GM18519 (cell line): ENCODE measurements around the gene ATP5PF.
"Not testable (repeated sequence)": the region's sequence is repeated elsewhere in the genome, so short reads cannot be mapped to it uniquely, and the experiment has no call there.

Experiments used
- ATAC-seq: cut with Tn5 transposase; IDR thresholded peaks from one replicate; pipeline ENCODE4 v1.9.1; 2021; ENCODE audit warnings: mild to moderate bottlenecking, moderate library complexity; ENCODE audit not compliant: unreplicated experiment, low FRiP score

Gene ATP5PF, protein sequence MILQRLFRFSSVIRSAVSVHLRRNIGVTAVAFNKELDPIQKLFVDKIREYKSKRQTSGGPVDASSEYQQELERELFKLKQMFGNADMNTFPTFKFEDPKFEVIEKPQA

DNA sequence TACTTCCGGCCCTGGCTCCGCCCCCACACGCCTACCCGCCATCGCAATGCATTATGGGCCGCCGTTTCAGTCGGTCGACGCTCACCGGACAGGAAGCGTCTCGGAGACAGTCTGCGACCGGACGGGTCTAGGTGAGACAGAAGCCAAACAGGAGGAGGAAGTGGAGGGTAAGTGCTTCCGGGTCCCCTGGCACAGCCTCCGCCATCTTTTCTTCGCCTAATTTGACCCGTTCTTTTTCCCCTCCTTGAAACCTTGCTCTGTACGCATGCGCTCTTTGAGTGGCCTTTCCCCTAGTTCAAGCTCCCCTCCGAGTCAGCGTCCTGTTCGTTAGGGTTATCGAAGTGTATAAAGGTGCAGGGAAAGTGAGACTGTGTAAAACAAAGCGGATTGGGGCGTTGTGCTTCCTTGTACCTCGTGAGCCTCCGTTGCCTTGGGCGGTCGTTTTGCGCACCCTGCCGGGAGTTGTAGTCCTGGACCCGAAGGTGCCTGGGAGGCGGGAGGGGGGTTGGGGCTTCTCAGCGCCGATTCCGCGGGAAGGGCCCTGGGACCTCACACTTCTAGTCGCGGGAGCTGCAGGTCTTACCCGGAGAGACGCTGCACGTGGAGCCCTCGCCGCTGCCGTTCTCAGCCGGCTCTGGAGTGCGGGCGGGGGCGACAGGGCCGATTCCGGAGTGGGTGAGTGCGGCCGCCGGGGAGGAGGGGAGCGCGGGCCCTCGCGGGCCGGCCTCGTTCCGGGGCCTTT lies at the start of gene ATP5PF, which contains the start of gene GABPA:
ATP5PF (minus strand) TSS at position 1 of the 742 bp plus-strand sequence. CDS start 5,110 bp downstream, outside the sequence.
GABPA (plus strand) TSS at position 69 of the 742 bp plus-strand sequence. CDS start 6,627 bp downstream, outside the sequence.
- peak; percentile 84 for ATAC-seq

DNA sequence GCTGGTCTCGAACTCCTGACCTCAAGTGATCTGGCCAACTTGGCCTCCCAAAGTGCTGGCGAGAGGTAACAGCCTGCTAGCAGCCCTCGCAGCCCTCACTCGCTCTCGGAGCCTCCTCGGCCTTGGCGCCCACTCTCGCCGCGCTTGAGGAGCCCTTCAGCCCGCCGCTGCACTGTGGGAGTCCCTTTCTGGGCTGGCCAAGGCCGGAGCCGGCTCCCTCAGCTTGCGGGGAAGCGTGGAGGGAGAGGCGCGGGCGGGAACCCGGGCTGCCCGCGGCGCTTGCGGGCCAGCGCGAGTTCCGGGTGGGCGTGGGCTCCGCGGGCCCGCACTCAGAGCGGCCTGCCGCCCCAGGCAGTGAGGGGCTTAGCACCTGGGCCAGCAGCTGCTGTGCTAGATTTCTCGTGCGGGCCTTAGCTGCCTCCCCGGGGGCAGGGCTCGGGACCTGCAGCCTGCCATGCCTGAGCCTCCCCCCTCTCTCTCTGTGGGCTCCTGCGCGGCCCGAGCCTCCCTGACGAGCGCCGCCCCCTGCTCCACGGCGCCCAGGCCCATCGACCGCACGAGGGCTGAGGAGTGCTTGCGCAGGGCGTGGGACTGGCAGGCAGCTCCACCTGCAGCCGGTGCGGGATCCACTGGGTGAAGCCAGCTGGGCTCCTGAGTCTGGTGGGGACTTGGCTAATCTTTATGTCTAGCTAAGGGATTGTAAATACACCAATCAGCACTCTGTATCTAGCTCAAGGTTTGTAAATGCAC lies 43.6 kb upstream of the ATP5PF start:
- not testable (repeated sequence) for ATAC-seq

DNA sequence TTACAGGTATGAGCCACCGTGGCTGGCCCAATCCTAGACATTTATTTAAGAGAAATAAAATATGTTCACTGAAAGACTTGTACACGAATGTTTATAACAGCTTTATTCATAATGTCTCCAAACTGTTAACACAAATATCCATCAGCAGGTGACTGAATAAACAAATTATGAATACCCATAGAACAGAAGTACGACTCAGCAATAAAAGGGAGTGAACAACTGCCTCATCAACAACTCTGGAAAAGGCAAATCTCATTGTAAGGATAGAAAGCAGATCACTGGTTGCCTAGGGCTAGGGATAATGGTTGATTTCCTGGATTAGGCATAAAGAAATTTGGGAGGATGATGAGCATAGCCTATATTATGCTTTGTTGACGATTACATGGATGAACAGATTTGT lies 41.7 kb upstream of the ATP5PF start:
- ATAC-seq = no peak

DNA sequence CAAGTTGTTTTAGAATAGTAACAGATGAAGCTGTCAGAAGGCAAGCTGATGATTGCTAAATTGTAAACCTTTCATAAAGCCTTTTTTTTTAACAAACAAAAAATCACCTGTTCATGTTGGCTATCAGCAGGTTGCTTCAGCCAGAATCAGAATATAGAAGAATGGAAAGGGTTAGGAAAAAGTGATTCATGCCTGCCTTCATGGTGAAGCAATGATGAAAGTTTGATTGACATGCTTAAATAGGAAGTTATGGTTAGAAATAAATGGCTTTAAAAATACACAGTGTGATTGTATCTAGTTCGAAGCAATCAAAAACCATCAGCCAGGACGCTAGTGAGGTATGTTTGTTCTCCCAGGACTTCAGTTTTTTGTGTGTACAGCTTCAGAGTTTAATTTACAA lies 38.0 kb upstream of the ATP5PF start:
- ATAC-seq = no peak

DNA sequence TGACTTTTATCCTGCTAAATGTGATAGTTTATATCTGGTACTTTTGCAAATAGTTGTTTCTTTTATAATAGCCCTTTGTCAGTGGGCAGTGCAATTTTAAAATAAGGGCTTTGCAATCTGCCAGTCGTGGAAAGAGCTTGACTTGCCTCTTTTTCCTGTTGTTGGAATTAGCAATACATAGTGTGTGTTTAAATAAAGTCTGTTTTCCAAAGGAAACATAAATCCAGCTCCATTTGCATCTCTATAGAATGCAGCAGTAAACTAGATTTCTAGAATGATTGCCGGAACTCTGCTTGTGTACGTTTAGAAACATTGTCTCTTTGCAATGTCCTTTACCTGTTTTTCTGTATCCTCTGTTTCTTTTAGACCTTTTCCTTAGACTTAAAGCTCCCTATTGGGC lies 33.2 kb upstream of the ATP5PF start:
- no peak for ATAC-seq

DNA sequence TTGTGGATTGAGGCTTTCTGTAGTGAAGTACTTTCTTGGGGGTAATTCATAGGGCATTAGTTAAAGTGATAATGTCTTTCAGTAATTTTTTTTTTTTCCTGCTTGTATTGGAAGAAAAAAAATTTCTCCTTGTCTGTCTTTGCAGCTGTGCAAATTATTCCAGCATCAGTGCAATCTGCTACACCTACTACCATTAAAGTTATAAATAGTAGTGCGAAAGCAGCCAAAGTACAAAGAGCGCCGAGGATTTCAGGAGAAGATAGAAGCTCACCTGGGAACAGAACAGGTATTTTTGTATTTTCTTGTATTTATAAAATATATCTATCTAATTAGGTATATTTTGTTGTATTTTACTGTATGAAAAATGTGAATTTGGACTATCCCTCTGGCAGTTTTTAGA lies 29.4 kb upstream of the ATP5PF start:
- ATAC-seq = no peak

DNA sequence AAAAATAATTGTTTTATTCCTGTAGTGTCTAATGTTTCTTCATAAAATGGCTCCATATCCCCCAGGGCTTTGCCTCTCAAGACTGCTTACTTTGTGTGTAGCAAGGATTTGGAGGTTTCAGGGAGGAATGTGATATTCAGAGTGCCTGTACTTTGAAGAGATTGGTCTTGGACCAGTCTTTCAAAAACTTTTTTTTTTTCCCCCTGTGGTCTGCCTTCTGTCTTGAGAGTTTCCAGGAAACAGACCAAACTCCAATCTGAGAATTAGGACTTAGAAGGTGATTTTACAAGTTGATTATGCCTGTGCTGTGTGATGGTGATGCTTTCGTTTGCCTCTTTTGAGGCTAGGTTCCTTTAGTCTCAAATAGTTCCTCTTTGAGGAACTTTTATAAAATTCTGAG lies 26.0 kb upstream of the ATP5PF start:
- ATAC-seq = no peak

DNA sequence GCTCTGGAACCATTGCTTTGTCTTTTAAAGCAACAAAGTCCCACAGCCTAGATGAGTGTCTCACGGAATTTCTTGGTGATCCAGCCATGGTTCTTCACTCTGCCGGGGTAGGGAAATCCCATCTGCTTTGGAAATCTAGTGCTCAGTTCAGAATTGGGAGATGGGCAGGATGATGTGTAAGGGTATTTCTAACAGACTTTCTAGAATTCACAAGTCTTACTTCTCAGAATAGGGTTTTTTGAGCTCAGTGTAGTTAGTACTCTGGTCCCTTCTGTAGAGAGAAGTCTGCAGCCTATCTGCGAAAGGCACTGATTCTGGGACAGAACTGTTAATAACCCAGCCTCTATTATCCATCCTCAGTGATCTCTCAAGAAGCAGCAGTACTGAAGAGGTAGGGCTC lies 25.4 kb upstream of the ATP5PF start:
- ATAC-seq = no peak

DNA sequence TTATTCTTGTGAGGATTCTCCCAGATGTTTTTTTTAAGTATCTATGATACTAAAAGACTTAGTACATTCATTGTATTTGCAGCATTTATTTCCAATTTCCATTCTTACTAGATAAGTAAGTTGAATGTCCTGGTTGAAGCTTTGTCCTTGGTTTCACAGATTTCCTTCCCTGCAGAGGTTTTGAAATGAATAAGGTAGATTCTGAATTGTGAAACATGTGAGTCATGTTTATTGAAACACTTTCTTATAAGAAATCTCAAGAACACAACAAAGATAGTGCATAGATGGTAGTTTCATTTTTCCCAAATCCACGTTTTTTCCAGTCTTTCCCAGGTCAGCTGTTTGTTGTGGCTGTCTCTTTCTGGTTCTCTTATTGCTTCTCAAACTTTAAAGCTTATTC lies 24.9 kb upstream of the ATP5PF start:
- no peak for ATAC-seq

DNA sequence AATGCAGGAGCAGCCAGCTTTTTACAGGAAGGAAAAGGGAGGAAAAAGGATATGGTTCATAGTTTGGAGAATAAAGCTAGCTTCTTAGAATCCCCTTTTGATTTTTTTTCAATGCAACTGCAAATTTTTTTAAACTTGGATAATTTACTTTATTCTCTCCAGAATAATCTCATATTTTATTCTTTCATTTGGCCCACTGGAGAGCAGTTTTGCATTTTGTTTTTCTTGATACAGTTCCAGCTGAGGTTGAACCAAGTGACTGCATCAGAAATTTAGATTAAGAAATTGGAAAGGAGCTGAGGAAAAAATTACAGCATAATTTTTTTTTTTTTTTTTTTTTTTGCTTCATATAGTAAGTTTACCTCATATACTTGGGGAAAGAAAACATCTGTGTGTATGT lies 22.8 kb upstream of the ATP5PF start:
- ATAC-seq = no peak

DNA sequence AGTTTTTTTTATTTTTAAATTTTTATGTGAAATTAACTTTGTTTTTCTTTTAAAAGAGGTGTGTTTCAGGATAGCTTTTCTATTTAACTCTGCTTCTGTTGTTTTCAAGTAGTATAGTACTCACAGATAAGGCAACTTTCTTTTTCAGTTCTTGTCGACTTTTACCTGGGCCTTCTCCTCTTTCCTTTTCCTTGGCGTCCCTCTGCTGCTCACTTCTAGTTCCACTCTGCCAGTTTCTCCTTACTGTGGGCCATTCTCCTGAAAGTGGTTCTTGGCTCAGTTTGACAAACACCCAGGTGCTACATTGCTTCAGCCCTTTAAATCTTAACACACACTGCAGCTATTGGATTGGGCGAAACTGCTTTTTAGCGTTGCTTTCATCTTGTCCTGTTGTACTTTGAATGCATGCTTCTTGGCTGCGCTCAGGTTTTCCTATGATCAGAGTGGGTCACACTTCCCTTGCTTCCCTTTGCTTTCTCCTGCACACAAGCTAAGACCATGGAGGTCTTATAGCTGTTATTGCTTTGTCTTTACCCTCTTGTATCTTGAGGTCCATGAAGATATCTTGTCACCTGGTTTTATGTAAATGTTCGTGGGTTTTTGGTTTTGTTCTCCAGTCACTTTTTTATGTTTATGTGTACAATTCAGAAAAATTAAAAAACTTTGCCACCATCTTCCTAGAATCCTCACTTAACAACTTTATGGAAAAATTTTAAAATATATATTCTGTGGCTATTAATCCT lies 21.7 kb upstream of the ATP5PF start:
- no peak for ATAC-seq

DNA sequence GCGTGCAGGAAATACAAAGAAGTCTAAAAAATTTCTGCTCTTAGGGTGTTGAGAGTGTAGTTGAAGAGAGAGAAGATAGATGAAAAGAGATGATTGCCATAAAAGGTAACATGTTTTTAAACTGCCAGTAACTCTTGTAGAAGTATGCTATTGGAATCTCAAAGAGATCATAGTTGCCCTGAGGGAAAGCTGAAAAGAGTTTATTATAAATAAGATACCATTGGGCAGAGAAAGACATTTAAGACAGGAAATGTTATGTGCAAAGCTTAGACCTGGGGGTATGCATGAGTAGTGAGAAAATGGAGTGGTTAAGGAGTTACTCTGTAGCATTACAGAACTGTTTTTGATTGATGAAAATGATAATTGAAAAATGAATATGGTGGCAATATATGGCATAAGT lies 17.7 kb upstream of the ATP5PF start:
- no peak for ATAC-seq

DNA sequence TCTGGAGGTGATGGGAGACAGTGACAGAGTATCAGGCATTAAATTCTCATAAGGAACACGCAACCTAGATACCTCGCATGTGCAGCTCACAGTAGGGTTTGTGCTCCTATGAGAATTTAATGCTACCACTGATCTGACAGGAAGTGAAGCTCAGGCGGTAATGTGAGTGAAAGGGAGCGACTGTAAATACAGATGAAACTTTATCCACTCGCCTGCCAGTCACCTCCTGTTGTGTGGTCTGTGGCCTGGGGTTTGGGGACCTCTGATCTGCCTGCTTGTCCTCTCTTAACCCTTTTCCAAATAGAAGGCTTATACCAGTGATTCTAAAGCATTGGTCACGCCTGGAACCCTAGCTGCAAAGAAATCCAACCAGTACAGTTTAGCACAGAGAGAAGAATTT lies 15.4 kb upstream of the ATP5PF start:
- ATAC-seq = no peak

DNA sequence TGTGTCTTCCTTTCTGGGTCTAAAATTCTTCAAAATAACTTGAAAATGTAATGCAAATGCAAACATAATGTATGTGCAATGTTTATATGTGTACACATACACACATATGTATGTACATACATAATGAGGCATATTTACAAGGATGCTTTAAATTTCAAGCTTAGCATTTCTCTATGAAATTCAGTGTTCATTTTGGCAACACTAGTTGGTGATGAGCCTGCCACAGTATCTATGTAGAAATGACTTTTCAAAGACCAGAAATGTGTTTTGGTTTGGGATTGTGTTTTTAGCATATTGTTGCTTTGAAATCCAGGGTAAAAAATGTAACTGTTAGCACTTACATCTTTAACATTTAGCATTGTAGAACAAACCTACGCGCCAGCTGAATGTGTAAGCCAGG lies 10.2 kb upstream of the ATP5PF start:
- no peak for ATAC-seq

DNA sequence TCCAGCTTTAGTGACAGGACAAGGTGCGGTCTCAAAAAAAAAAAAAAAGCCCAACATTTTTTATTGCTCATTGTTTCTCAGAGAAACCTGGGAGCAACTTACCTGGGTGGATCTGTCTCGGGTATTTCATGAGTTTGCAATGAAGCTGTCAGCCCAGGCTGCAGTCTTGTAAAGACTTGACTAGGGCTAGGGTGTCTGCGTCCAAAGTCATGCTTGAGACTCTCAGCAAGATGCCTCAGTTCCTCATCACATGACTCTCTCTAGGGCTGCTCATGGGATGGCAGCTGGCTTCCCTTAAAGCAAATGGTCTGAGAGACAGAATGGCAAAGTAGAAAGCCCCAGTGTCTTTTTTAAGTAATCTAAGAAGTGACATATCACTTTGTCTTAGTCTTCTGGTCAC lies 8.2 kb upstream of the ATP5PF start:
- ATAC-seq = no peak

DNA sequence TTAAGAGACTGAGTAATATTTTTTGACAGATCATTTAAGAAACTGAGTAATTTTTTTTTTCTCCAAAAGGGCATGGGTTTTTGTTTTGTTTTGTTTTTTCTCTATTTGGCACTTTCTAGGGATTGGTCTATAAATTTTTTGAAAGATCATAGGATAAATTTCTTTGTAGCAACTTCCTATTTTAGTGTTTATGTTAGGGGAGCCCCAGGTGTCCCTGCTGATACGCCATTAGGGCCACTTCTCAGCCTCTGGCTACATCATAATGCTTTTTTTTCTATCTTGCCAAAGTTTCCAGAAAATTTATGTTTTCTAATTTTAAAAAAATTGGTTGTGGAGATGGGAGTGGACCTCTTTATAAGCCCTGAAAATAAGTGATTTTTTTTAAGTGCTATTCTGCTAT lies 2.7 kb upstream of the ATP5PF start:
- ATAC-seq = no peak

DNA sequence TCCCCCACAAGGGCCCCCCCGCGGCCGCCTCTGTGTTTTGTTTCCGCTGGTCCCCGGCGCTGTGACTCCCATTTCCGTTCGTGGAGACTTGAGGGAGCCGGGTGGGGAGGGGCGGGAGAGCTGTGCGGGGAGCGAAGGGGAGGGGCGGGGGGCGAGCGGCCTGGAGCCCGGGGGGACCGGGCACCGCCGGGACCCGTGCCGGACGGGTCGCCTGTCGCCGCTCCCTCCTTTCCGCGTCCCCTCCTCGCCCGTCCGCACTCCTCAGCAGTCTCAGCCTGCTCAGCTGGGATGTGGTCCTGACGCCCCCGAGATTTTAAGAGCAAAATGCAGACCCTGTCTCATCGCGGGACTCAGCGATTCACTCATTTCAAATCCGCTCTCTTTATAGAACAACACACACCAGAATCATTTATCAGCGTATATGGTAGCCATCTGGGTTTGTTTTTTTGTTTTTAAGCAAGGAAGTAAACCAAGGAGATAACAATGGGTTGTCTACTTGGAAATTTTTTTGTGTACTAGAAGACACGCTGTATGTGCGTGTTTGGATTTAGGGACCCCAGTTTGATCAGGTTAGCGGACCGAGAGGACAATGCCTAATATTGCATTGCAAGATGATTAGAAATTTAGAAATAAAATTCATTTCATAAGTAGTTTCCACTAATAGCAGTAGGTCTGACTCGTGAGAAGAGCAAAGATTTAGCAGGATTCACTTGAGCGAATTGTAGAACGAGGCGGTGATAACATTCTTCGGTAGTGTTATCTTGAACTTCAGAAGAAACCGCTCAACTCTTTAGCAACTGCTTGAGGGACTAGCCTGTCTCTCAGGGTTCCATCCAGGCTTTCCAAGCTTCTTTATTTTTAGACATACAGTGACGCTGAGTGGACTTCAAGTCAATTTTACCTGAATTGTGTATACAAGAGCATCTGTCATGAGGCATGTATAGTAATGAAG lies 1.2 kb upstream of the ATP5PF start:
- peak; percentile 21 for ATAC-seq

DNA sequence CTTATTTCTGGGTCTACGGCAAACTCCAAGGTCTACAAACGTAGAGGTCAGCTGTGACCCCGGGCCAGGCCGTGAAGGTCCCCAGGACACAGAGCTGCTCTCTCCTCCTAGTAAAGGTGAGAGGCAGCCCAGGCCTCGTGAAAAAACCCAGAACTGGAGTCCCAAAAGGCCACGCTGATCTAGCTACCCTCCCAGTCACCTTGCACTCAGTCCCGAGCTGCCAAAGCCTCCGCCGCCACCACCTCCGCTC lies 125 bp downstream of the ATP5PF start:
- peak; percentile 0 for ATAC-seq

DNA sequence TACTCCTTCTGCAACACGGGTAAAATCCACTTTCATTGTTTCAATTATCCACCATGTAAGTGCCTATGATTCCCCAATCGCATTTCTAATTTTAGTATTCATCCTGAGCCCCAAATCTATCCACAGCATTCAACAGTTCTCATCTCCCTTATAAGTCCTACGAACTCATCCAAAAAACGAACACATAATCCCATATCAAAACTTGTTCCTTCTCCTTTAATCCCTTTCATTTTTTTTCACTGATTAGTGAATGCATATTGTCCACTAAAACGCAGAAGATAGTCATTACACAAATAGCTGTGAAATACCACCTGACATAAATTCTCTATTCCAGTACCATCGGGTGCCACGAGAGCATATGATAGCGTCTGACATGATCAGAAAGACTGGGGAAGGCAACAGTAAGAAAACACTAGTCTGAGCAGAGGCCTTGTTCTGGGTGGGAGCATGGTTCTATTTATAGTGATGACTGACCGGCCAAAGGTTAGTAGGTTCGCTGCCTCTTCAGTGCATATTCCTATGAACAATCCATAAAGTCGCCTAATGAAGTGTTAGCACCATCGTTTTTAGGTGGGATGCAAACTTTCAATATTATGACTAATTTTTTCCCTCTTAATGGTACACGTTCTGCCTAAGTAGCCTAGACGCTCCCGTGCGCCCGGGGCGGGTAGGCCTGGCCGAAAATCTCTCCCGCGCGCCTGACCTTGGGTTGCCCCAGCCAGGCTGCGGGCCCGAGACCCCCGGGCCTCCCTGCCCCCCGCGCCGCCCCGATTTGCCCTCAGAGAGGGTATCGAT lies 648 bp downstream of the ATP5PF start:
- peak; percentile 16 for ATAC-seq
